NCI-H2107 (cell line): ENCODE data around the gene DCLK1.

Source experiments
- DNase-seq: peaks from one replicate; lab custom pipeline; 2025; lab: John Stamatoyannopoulos, UW

The DCLK1 gene

DNA sequence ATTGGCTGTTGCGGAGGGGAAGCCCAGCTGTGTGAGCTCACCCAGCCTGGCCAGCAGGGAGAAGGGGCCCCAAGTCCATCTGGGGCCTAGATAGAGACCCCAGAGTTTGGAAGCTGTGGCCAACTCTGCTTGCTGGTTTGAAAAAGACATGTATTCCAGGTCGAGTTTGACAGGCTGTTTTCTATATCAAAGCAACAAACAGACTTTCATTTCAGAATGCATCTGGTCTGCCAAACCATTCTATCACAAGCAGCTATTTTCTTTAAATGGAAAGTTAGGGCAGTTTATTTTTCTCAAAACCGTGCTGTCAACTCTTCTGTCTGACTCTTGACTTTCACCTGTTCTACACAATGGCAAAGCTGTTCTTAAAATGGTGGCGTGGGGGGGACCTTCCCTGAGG is 185.8 kb downstream of the DCLK1 start:
- DNase-seq, result no peak

DNA sequence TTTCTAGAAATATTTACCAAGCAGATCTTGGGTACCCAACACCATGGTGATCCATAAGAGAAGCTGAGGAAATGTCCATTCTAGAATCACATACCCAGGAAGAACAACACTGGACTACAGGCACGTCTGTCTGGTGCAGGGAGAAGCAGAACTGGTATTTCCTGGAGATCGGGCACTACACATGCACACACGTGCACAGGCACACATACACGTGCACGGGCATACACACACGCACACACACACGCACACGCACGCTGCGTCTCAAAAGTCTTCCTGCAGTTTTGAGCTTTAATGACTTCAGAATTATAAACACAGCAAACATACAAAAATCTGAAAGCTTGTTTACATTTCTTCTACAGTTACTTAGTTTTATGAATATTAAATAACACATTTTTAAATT is 189.8 kb downstream of the DCLK1 start:
- DNase-seq, result no peak

DNA sequence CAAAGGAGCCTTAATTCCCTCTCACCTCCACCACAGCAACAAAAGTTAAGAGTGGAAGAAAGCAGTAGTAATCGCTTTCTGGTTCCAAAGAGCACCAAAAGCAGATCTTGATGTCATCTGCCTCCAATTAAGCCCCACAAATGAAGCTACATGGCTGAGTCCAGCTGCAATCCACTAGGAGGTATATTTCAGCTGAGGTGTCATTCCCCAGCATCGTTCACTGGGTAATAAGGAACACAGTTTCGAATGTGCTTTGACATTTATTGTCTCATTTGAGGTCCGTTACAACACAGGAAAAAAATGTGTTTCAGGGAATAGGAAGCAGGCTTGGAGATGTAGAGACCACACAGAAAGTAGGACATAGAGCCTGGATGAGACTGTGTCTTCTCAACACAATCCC is 190.4 kb downstream of the DCLK1 start:
- DNase-seq, result no peak

DNA sequence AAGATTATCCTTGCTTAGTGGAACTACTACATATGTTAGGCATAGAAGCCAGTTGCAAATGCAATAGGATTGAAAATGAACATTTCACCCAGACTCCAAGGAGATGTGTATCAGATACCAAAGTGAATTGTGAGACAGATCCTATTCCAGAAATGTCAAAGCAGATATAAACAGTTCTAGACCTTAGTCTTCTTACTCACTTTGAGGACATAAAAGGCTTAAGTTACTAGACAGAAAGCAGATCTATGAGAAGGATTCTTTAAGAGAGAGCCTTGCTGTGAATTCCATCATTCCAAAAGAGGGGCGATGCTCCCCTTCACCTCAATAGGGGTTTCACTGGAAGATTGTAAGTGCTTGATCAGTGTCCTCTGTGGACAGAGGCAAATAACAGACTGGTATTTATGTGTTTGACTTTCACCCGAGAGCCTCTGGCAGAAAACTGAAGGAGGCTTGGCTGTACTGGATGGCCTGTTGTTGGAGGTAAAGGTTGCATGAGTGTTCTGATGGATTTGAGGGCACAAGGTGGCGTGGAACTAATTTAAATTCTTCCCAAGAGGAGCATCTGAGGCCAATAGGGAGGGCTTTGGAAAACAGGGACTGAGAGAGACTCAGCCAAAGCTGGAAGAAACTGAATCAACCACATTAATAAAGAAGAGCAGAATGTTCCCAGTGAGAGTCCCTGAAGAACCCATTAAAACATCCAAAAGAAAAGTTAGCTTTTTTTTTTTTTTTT is 194.8 kb downstream of the DCLK1 start:
- no peak for DNase-seq

DNA sequence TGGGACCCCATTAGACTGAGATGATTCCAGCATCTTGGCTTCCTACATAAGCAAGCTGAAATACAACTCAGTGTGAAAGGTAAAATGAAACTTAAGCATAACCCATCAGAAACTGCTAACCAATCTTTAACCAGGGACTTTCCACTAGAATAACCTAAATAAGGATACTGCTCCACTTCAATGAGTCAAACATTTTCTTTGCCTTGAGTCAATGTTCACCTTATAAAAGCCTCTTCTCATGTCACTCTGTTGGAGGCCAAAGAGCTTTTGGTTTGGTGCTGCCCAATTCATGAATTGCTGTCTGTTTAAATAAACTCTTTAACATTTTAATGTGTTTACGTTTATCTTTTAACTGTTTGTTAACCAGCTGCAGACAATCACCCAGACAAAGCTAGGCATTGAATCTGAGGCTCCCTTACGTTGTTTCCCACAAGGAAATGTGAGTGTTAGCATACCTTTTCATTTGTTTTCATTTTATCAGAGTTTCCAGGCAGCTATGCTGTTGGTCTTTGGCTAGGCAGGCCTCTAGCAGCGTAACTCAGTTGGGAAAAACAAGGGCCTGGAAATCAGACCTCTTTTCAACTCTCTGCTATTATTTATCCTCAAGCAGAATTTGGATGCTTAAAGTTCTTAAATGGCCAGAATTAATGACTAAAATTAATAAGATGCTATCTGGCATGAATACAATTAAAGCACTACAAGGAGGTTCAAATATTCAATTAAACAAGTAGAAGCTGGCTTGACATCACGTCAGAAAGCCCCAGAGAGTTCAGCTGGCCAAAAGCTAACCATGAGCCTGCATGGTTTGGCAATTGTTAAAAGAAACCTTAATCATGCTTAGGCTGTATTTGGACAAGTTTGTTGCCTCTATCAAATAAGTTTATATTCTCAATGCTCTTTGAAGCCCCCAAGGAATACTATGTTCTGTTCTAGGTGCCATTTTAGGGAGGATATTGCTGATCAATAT is 200.2 kb downstream of the DCLK1 start:
- DNase-seq, result no peak

DNA sequence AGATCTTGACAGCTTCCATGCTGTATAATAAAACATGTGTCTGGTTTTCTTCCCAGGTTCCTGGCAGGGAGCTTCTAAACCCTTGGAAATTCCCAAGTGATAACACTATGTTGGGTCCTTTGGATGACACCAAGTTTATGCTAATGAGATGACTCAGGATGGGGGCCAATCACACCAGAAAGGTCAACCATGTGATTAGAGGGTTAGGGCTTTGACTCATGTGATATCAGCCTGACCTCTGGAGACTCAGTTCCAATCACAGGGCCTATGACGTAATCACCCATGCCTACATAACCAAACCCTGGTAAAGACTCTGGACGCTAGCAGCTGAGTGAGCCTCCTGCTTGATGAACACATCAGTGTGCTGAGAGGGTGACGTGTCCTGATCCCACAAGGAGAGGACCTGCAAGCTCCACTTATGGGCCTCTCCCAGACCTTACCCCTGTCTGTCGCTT is 203.6 kb downstream of the DCLK1 start:
- DNase-seq, result no peak

DNA sequence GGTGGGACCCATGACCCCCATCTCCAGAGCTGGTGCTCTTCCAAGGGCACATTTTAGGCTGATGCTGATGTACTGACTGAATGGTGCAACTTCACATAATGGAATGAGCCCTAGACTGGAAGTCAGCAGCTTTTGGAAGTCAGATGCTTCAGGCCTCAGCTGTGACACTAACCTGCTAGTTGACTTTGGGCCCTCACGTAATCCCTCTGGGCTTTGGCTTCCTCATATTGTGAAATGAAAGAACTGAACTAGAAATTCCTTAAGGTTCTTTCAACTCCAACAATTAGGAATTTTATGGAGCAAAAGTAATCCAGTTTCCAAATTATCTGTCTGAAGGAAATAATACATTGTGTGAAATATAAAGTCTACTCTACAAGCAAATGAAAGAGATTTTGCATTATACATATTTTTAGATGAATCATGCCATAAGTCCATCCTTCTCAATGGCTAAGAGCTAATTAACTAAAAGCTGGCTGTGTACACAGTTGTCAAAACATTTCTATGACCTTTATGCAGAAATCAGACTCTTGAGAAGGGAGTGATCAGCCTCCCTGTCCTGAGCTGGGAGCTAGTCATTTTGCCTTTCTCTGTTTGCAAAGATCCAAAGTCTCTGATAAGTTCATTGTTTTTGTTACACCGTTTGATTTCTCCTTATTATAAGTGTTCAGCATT is 204.2 kb downstream of the DCLK1 start:
- no peak for DNase-seq

DNA sequence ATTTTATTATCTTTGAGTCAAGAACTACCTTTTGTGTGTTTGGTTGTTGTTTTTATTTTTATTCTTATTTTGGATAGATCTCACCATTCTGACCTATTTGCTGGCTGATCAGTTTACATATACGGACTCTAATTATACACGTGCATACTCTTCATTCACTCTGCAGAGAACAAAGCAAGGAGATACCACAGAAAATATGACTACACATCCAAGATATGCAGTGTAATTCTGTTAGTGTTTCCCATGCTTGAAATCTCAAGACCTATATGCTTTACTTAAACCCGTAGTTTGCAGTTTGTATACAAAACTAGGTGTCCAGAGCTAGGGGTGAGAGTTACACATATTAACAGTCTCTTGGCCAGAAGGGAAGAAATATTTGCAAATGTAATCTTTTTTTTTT is 205.5 kb downstream of the DCLK1 start:
- DNase-seq, result no peak

DNA sequence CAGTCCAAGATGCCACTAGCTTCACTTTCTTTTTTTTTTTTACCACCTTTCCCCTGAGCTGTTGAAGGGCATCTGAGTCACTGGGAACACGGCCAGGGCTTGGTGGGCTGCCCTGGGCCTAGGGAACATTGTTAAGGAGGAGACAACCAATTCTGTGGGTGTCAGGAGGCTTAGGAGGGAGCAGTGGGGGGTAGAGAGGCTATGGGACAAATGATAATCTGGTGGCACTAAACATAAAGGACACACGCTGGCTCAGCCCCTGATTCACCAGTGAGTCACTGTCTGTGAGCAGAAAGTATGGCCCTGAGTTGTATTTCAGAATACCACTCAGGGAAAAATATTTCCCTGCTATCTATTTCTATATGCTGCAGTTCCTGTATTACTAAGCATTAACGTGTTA is 207.8 kb downstream of the DCLK1 start:
- no peak for DNase-seq

DNA sequence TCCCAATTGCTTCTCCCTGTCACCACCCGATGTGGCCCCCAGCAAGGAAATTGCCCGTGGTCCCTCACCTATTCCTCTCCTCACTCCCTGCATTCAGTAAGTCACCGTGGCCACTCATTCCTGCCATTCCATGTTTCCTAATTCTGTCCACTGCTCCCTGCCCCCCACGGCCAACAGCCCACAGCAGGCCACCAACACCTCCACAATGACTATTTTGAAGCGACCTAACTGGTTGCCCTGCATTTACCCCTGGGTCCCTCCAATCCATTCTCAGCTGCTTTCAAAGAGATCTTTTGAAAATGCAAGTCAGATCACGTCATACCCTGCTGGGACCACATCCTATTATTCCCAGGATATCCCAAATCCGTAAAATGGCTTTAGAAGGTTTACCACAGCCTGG is 210.4 kb downstream of the DCLK1 start:
- DNase-seq, result no peak

DNA sequence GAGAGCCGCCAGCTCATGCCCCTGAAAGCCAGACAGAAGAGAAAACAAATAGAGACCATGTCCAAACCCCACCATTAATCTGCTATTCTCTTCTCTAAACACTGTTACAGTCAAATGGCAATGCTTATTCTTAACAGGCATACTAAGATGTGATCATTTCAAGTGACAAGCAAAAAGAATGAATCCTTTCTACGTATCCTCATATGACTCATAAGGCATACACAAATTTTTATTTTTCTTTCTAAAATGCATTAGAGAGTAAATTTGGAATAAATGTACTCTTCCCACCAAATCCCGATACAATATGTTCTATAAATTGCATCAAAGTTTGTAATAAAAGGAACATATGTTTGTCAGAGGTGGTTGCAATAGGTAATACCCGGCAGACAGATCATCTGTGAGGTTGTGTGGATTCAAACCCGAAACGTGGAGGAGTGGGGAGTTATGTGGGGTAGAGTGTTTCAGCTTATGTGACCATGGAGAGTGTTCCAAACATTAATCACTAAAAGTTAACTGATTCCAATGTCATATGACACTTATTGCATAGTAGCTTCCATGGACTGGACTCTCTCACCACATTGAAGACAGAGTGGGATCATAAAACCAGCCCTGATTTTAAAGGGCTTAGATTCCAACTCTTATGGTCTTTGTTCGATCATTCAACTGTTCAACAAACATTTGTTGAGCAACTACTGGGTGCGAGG is 213.1 kb downstream of the DCLK1 start:
- no peak for DNase-seq

DNA sequence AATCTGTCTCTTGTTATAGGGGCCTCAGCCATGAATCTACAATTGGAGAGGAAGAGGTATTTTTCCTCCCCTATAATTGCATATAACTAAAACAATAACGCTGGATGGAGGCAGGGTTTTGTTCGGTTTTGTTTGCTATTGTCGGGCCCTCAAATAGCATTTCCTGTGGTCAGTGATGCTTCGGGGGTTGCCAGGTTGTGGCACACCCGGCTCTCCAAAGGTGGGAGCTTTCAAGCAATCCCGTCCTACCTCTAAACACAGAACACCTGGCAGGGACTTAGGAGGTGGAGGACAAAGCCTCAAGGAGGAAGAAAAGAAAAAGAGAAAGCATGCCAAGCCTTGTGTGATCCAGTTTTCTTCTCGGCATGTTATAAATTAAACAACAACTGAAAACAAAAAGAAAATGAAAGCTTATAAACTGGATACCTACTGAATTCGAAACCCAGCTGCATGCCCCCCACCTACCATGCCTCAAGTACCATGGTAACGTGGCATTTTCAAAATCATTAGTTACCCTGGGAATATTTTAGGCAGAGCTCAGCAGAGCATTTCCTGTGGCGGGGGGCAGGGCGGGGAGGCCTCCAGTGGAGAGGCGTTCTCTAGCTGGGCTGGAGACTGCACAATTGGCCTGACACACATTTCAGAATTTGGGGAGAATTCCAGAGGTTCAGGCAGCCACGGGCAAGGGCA is 213.8 kb downstream of the DCLK1 start:
- DNase-seq, result no peak

DNA sequence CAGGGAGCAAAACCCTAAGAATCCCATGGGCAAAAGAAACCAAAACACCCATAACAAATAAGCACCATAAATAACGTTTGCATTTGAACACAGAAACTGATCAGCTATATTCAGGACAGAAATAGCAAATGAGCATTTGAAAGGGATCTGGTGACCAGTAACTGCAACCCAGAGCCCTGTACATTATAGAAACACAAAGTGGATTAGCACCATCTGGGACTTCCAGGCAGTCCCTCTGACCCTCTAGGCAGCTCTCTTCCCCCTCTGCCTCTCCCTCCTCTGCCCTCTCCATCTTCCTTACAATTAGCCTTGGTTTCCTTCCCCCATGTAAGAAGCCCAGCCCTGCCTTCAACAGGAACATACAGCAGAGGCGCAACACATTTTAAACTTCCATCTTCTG is 215.0 kb downstream of the DCLK1 start:
- DNase-seq, result no peak

DNA sequence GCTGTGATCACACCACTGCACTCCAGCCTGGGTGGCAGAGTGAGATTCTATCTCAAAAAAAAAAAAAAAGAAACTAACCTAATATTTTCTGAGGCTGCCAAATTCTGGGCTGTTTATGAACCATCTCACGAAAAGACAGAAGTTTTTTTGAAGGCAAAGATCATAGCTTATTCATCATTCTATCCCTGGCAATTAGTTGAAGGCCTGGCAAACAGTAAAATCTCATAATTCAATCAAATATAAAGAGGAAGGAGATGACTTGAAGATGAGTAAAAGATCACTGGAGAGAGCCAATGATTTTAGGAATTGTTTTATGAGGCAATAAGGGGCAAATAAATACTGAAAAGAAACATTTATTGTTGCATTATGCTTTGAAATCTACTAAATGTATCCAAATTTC is 216.5 kb downstream of the DCLK1 start:
- no peak for DNase-seq

DNA sequence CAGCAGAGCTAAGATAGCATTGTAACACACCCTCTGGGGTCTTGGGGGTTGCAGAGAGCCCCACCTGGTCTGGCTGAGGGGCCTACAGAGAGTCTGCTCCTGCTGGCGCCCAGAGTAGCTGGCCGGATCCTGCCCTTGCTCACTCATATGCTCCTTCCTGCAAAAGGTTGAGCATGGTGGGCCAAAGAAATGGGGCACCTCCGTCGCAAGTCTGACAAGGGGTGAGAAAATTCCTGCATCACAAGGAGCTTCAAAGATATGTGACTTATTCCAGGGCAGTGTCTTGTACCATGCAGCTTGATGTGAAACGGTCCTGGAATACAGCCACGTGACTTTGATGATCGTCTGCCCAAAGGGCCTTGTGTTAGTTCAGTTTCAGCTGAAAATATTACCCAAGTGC is 218.3 kb downstream of the DCLK1 start:
- no peak for DNase-seq

DNA sequence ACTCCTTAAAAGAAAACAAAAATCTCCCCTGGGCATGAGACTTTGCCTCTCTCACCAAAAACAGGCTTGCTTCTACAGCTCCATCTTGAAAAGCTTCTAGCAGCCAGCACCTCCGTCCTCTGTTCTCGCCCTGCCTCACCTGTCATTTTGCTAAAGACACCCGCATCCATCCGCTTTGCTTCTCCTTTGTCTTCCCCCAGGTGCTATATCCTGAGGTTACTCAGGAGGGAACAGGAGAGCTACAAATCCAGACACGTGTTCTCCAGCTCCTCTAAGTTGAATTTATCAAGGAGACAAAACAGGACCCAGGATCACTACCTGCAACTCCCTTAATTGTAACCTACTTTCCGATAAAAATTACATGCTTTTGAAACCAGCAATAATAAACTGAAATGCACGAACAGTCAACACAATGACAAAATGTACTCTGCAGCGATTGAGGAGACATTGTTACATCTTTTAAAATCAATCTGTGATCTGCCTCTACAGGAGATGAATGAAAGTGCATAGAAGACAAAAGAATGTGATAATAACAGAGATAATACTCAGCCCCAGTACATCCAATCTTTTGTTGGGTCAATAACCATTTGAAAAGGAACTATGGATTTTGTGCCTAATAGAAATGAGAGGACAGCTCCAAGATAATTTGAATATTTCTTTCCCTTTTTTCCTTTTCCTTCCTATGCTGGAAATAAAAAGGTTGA is 221.2 kb downstream of the DCLK1 start:
- no peak for DNase-seq

DNA sequence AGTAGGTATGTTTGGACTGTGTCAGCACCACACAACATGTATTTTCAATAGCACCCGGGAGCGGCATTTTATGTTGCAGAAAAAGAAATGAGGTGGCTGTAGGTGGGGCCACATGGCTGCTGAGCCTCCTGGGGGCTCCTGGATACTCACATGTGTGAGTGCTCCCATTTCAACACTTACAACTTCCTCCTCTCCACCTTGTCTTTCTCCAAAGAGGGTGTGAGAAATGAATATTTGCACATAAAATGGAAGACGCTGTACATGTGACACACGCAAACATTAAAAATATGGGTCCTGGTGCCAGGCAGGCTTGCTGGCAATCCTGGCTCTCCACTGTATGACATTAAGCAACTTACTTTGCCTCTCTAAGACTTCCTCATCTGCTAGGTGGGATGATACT is 222.1 kb downstream of the DCLK1 start:
- no peak for DNase-seq

DNA sequence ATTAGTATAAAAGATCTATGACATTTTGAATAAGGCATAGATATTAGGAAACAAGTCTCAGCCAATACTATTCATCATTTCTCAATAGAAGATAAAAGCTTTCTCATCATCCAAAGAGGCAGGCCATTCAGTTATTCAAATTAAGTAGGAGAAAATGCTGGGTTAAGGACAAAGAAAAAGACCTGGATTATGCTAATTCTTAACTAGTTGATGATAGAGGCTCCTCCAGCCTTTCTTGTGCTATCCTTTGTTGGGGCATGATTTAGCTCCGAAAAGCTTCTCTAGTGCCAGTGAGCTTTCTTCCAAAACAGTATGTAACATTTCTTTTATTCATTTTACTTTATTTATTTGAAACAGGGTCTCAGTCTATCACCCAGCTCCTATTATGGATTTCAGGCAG is 223.0 kb downstream of the DCLK1 start:
- DNase-seq, result no peak

DNA sequence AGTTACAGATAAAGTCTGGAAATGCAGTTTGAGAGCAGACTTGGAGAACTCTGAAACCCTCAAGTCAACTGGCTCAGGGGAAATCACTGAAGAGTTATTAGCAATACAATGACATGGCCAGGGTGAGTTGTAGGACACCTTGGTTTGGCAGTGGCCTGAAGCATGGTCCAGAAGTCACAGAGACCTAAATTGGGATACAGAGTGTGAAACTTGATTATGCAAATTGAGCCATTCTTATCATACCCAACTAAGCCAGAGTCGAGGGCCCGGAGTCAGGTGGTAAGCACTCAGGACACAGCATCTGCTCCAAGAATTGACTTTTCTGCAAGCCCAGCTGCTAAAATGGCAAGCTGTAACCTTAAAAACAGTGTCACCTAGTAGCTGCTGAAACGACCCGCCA is 224.5 kb downstream of the DCLK1 start:
- no peak for DNase-seq

DNA sequence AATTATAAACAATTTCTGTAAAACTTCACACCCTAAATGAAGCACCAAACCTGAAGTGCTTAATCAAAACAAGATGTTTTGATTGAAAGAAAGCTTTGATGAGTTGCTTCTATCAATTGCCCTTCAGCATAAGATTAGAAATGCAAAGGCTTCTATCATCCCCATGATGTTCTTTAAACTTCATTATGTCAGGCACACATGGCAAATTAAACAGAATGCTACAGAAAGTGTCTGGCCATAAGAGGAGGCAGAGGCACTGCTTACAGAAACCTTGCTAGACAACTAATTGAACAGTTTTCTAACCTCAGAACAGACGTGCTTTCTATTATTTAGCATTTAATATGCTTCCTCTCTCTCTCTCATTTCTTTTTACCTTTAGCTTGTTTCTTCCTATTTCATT is 228.1 kb downstream of the DCLK1 start:
- DNase-seq, result no peak

DNA sequence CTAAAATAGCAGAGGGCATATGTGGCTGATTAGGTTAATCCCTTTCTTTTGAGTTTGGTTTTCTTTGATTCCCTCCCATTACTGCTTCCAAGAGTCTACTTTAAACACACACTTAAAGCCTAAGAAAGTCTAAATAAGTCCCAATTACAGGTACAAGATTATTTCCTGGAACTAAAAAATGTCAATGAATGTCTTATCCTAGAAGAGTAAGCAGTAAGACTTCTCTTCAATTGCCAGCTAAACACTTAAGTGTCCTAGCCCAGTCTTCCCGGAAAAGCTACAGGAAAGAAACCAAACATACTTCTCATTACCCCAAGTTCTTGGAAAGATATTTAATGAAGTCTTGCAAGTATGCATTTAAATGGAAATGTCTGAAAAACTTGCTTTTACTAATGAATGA is 233.1 kb downstream of the DCLK1 start:
- no peak for DNase-seq
